HL-60 (cell line): ENCODE measurements around the gene URB1.

Experiments used
- DNase-seq, 2 experiments: peaks; one replicate each; pipeline ENCODE4 v3.0.0-alpha.2; 2010 to 2020; ENCODE audit warnings: low read depth in 1 of 2, low spot score in 1 of 2
- H3K27ac ChIP-seq: fragments of 250-450 bp; sonication (Bioruptor Pico); replicated peaks from 2 replicates; pipeline ENCODE4 v1.5.1; 2020; ENCODE audit warnings: mild to moderate bottlenecking, moderate library complexity
- H3K27me3 ChIP-seq: fragments of 250-450 bp; sonication (Bioruptor Pico); 2 replicates; pipeline ENCODE4 v1.5.1; 2021; ENCODE audit warnings: mild to moderate bottlenecking, moderate library complexity; ENCODE audit not compliant: insufficient read depth, poor library complexity, severe bottlenecking
- H3K4me3 ChIP-seq: replicated peaks from 2 replicates; pipeline ENCODE4 v1.5.1; 2011; ENCODE audit warnings: mild to moderate bottlenecking, control low read depth, low read length; ENCODE audit not compliant: insufficient read depth
- CTCF ChIP-seq: IDR thresholded peaks from one replicate; pipeline ENCODE4 v1.5.1; 2011; ENCODE audit warnings: low read length, control low read depth, inconsistent platforms; ENCODE audit not compliant: insufficient read depth
- GABPA ChIP-seq: IDR thresholded peaks from 2 replicates; pipeline ENCODE4 v1.6.1; 2012; ENCODE audit warnings: low read depth
- POLR2AphosphoS5 ChIP-seq: IDR thresholded peaks from 2 replicates; pipeline ENCODE4 v1.6.1; 2012; ENCODE audit warnings: low read depth
- REST ChIP-seq: IDR thresholded peaks from 2 replicates; pipeline ENCODE4 v1.6.1; 2012; ENCODE audit warnings: low read depth; ENCODE audit not compliant: insufficient replicate concordance
- SPI1 ChIP-seq: IDR thresholded peaks from 2 replicates; pipeline ENCODE4 v1.6.1; 2012; ENCODE audit warnings: low read depth, mild to moderate bottlenecking, borderline replicate concordance

URB1 gene

GRCh38 chr21:32364796-32365195 lies 28.0 kb downstream of the URB1 start:
- TF ChIP-seq POLR2AphosphoS5: no peak
- no peak for TF ChIP-seq SPI1
- TF ChIP-seq GABPA: no peak
- TF ChIP-seq REST: no peak
- TF ChIP-seq CTCF: no peak
- Histone ChIP-seq H3K4me3 (no peak overlapping the region), H3K27me3 (no peaks in the 10 kb centered on the region), H3K27ac (no peak overlapping the region)
- no peak for DNase-seq

GRCh38 chr21:32364387-32364786 lies 28.4 kb downstream of the URB1 start:
- H3K4me3 ChIP-seq: no peak overlapping the region
- no peak for TF ChIP-seq GABPA
- no peak for TF ChIP-seq REST
- no peak for TF ChIP-seq SPI1
- no peak for TF ChIP-seq POLR2AphosphoS5
- TF ChIP-seq CTCF: no peak
- no peaks in the 10 kb centered on the region for H3K27me3 ChIP-seq
- no peak for DNase-seq
- H3K27ac ChIP-seq: no peak overlapping the region

- DNase-seq: no peak
- Histone ChIP-seq H3K27ac (no peak overlapping the region; the same call in 1 of the 2 replicates), H3K4me3 (no peak overlapping the region), H3K27me3 (no peaks in the 10 kb centered on the region)
- TF ChIP-seq GABPA: no peak
- TF ChIP-seq POLR2AphosphoS5: no peak
Observed at GRCh38 chr21:32360401-32360975, 32.3 kb downstream of the URB1 start.

- Histone ChIP-seq H3K27ac (no peak overlapping the region; the same call in 1 of the 2 replicates), H3K4me3 (no peak overlapping the region), H3K27me3 (no peaks in the 10 kb centered on the region)
- peak in 1 of 2 experiments; percentile 11 for DNase-seq
- TF ChIP-seq POLR2AphosphoS5: no peak
- no peak for TF ChIP-seq GABPA
- TF ChIP-seq REST: no peak
- TF ChIP-seq CTCF: no peak
- no peak for TF ChIP-seq SPI1
Observed at GRCh38 chr21:32359719-32360260, 33.0 kb downstream of the URB1 start.
